Neural cell (in vitro differentiated cells): ENCODE data around the gene PGBD5. TPM values are rescaled to one million over a fixed set of nuclear protein-coding genes. Genes with fewer than 3 reads are reported as not detected.

ENCODE experiments used
- H2AFZ ChIP-seq: fragments of 200-600, 300-800 bp; sonication (generic), shearing (Covaris generic); 2 replicates; pipeline ENCODE4 v1.6.0; 2014; ENCODE audit warnings: low read depth, mild to moderate bottlenecking, antibody characterized with exemption, low read length, moderate library complexity
- H3F3A ChIP-seq: fragments of 200-600 bp; shearing (Covaris generic); 2 replicates; pipeline ENCODE4 v1.6.1; 2016; ENCODE audit warnings: mild to moderate bottlenecking, moderate library complexity, mixed read lengths, antibody characterized with exemption, low read length; ENCODE audit not compliant: insufficient read depth, poor library complexity, severe bottlenecking
- H3K27ac ChIP-seq: fragments of 200-600, 300-800 bp; sonication (generic), shearing (Covaris generic); 2 replicates; pipeline ENCODE4 v1.5.1; 2014; ENCODE audit warnings: mild to moderate bottlenecking, low read length, moderate library complexity
- H3K27me3 ChIP-seq: fragments of 300-800, 200-600 bp; sonication (generic), shearing (Covaris generic); 2 replicates; pipeline ENCODE4 v1.6.0; 2014; ENCODE audit warnings: mild to moderate bottlenecking, low read depth, low read length, moderate library complexity; ENCODE audit not compliant: insufficient read depth
- H3K36me3 ChIP-seq: fragments of 300-800, 200-600 bp; sonication (generic), shearing (Covaris generic); 2 replicates; pipeline ENCODE4 v1.5.1; 2014; ENCODE audit warnings: mild to moderate bottlenecking, antibody characterized with exemption, low read length, moderate library complexity; ENCODE audit not compliant: insufficient read depth
- H3K4me2 ChIP-seq: fragments of 300-800, 200-600 bp; sonication (generic), shearing (Covaris generic); 2 replicates; pipeline ENCODE4 v1.6.0; 2014; ENCODE audit warnings: mild to moderate bottlenecking, low read length
- H3K4me3 ChIP-seq: fragments of 300-800, 200-600 bp; sonication (generic), shearing (Covaris generic); 2 replicates; pipeline ENCODE4 v1.5.1; 2014; ENCODE audit warnings: mild to moderate bottlenecking, low read length, moderate library complexity
- H3K79me2 ChIP-seq: fragments of 200-600 bp; shearing (Covaris generic); replicated peaks from 2 replicates; pipeline ENCODE4 v1.6.0; 2014; ENCODE audit warnings: mild to moderate bottlenecking, low read length, moderate library complexity; ENCODE audit not compliant: insufficient read depth
- H3K9ac ChIP-seq: fragments of 300-800, 200-600 bp; sonication (generic), shearing (Covaris generic); 2 replicates; pipeline ENCODE4 v1.6.1; 2016; ENCODE audit warnings: mild to moderate bottlenecking, low read length, mixed read lengths
- H3K9me2 ChIP-seq: fragments of 200-600 bp; shearing (Covaris generic); 2 replicates; pipeline ENCODE4 v1.6.1; 2016; ENCODE audit warnings: mild to moderate bottlenecking, low read length, mixed read lengths; ENCODE audit not compliant: insufficient read depth
- H3K9me3 ChIP-seq: fragments of 200-600, 300-800 bp; sonication (generic), shearing (Covaris generic); 2 replicates; pipeline ENCODE4 v1.6.1; 2016; ENCODE audit warnings: mild to moderate bottlenecking, mixed run types, low read length, moderate library complexity, mixed read lengths
- H4K20me1 ChIP-seq: fragments of 200-600 bp; shearing (Covaris generic); 2 replicates; pipeline ENCODE4 v1.6.1; 2016; ENCODE audit warnings: mild to moderate bottlenecking, mixed run types; ENCODE audit not compliant: insufficient read depth
- EP300 ChIP-seq: fragments of 450-650 bp; conservative IDR thresholded peaks from 2 replicates; pipeline ENCODE4 v1.6.1; 2014; ENCODE audit warnings: antibody characterized with exemption, mild to moderate bottlenecking, moderate library complexity; ENCODE audit not compliant: poor library complexity, severe bottlenecking
- EZH2 ChIP-seq: fragments of 200-600, 300-800 bp; shearing (Covaris generic), sonication (generic); IDR thresholded peaks from 2 replicates; pipeline ENCODE4 v1.6.1; 2014; ENCODE audit warnings: antibody characterized with exemption, low read length, borderline replicate concordance, mild to moderate bottlenecking; ENCODE audit not compliant: insufficient read depth, poor library complexity, severe bottlenecking
- MXI1 ChIP-seq: fragments of 450-650 bp; conservative IDR thresholded peaks from 2 replicates; pipeline ENCODE4 v1.6.1; 2014; ENCODE audit warnings: antibody characterized with exemption, mild to moderate bottlenecking; ENCODE audit not compliant: poor library complexity, severe bottlenecking
- POLR2AphosphoS5 ChIP-seq: IDR thresholded peaks from 2 replicates; pipeline ENCODE4 v1.6.1; 2012
- RAD21 ChIP-seq: fragments of 450-650 bp; conservative IDR thresholded peaks from 2 replicates; pipeline ENCODE4 v1.6.1; 2014; ENCODE audit warnings: antibody characterized with exemption, mild to moderate bottlenecking, moderate library complexity
- SMC3 ChIP-seq: fragments of 450-650 bp; conservative IDR thresholded peaks from 2 replicates; pipeline ENCODE4 v1.6.1; 2014; ENCODE audit warnings: antibody characterized with exemption, mild to moderate bottlenecking, moderate library complexity; ENCODE audit not compliant: poor library complexity
- TAF1 ChIP-seq: IDR thresholded peaks from 2 replicates; pipeline ENCODE4 v1.6.1; 2012; ENCODE audit warnings: low read depth
- polyA plus RNA-seq: library from polyadenylated mRNA; depleted of rRNA; stranded (reverse); fragments of >200 nt; gene quantifications from 2 replicates; pipeline ENCODE4 v1.2.3, GENCODE V29; 2014
- TF ChIP-seq, protein P1 (sequence below): fragments of 450-650 bp; IDR thresholded peaks from 2 replicates; pipeline ENCODE4 v1.5.1; 2014; ENCODE audit warnings: antibody characterized with exemption, mild to moderate bottlenecking, moderate library complexity; ENCODE audit not compliant: poor library complexity, severe bottlenecking
- TF ChIP-seq, protein P2 (sequence below): IDR thresholded peaks from 2 replicates; pipeline ENCODE4 v1.6.1; 2012; ENCODE audit warnings: borderline replicate concordance

Gene PGBD5
- polyA plus RNA-seq, 1 donor from 2014 or later = 16.3 TPM

DNA sequence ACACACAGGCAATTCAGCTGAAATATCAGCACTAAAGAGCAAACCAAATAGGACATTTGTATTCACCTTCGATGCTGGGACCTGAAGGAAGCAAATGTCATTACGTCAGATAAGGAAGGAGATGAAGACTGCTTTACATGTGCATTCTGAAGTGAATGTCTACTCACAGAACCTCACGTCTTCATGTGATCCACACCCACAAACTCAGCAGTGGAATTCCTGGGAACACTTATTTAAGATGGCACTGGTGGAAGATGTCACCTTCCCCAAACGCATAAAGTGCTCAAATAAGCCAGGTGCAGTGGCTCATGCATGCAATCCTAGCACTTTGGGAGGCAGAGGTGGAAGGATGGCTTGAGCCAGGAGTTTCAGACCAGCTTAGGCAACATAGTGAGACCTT is 11.4 kb downstream of the PGBD5 start:
- Histone ChIP-seq H3K9me2 (no peaks in the 10 kb centered on the region), H3K4me2 (no peak overlapping the region), H3F3A (no peaks in the 10 kb centered on the region), H3K9me3 (no peaks in the 10 kb centered on the region), H3K4me3 (no peak overlapping the region), H2AFZ (no peak overlapping the region), H4K20me1 (no peaks in the 10 kb centered on the region), H3K27me3 (no peaks in the 10 kb centered on the region), H3K36me3 (no peaks in the 10 kb centered on the region), H3K79me2 (peaks cover 40% of the 10 kb centered on the region), H3K27ac (no peak overlapping the region), H3K9ac (no peak overlapping the region)
- no peak for TF ChIP-seq RAD21
- TF ChIP-seq EP300 = no peak
- no peak for TF ChIP-seq SMC3
- TF ChIP-seq POLR2AphosphoS5 = no peak
- no peak for TF ChIP-seq MXI1
- TF ChIP-seq TAF1 = no peak
- TF ChIP-seq, protein P1, sequence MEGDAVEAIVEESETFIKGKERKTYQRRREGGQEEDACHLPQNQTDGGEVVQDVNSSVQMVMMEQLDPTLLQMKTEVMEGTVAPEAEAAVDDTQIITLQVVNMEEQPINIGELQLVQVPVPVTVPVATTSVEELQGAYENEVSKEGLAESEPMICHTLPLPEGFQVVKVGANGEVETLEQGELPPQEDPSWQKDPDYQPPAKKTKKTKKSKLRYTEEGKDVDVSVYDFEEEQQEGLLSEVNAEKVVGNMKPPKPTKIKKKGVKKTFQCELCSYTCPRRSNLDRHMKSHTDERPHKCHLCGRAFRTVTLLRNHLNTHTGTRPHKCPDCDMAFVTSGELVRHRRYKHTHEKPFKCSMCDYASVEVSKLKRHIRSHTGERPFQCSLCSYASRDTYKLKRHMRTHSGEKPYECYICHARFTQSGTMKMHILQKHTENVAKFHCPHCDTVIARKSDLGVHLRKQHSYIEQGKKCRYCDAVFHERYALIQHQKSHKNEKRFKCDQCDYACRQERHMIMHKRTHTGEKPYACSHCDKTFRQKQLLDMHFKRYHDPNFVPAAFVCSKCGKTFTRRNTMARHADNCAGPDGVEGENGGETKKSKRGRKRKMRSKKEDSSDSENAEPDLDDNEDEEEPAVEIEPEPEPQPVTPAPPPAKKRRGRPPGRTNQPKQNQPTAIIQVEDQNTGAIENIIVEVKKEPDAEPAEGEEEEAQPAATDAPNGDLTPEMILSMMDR = no peak
- TF ChIP-seq, protein P2, sequence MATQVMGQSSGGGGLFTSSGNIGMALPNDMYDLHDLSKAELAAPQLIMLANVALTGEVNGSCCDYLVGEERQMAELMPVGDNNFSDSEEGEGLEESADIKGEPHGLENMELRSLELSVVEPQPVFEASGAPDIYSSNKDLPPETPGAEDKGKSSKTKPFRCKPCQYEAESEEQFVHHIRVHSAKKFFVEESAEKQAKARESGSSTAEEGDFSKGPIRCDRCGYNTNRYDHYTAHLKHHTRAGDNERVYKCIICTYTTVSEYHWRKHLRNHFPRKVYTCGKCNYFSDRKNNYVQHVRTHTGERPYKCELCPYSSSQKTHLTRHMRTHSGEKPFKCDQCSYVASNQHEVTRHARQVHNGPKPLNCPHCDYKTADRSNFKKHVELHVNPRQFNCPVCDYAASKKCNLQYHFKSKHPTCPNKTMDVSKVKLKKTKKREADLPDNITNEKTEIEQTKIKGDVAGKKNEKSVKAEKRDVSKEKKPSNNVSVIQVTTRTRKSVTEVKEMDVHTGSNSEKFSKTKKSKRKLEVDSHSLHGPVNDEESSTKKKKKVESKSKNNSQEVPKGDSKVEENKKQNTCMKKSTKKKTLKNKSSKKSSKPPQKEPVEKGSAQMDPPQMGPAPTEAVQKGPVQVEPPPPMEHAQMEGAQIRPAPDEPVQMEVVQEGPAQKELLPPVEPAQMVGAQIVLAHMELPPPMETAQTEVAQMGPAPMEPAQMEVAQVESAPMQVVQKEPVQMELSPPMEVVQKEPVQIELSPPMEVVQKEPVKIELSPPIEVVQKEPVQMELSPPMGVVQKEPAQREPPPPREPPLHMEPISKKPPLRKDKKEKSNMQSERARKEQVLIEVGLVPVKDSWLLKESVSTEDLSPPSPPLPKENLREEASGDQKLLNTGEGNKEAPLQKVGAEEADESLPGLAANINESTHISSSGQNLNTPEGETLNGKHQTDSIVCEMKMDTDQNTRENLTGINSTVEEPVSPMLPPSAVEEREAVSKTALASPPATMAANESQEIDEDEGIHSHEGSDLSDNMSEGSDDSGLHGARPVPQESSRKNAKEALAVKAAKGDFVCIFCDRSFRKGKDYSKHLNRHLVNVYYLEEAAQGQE = no peak
- no peak for TF ChIP-seq EZH2

DNA sequence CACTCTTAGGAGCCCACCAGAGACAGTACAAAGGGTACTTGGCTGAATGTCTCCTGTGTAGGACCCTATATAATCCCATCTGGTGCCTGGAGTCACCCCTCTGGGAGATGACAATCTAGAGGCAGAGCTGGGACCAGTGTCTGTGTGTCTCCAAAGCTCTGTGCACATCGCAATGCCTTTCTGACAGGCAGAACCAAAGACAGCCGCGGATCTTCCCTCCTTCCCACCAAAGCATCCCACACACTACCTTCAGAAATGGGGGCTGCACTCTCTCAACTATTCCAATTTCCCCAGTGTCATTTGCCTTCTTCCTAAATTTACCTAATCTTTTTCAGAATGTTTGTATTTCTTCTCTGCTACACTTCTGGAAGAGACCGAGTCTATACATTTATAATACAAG is 12.0 kb downstream of the PGBD5 start:
- Histone ChIP-seq H3F3A (no peaks in the 10 kb centered on the region), H2AFZ (no peak overlapping the region), H3K4me3 (no peak overlapping the region), H4K20me1 (no peaks in the 10 kb centered on the region), H3K9me3 (no peaks in the 10 kb centered on the region), H3K27ac (no peak overlapping the region), H3K9ac (no peak overlapping the region), H3K79me2 (peaks cover 36% of the 10 kb centered on the region), H3K4me2 (no peak overlapping the region), H3K9me2 (no peaks in the 10 kb centered on the region), H3K36me3 (no peaks in the 10 kb centered on the region), H3K27me3 (no peaks in the 10 kb centered on the region)
- no peak for TF ChIP-seq MXI1
- TF ChIP-seq POLR2AphosphoS5 = no peak
- TF ChIP-seq, protein P1 = no peak
- TF ChIP-seq EZH2 = no peak
- TF ChIP-seq SMC3 = no peak
- TF ChIP-seq EP300 = no peak
- TF ChIP-seq RAD21 = no peak
- no peak for TF ChIP-seq TAF1
- TF ChIP-seq, protein P2 = no peak
